Fibroblast of lung (primary cell): ENCODE data around the gene CCDC30. TPM values are rescaled to one million over a fixed set of nuclear protein-coding genes. Genes with fewer than 3 reads are reported as not detected.

ENCODE experiments used
- DNase-seq, 2 donors: peaks; one replicate each; pipeline versions ENCODE4 v3.0.0 to v3.0.0-alpha.2; 2010; ENCODE audit warnings: low read depth in 2 of 2
- H2AFZ ChIP-seq: 2 replicates; pipeline ENCODE4 v1.5.1; 2012; ENCODE audit warnings: low read length, control low read depth, inconsistent platforms
- H3K27ac ChIP-seq: 2 replicates; pipeline ENCODE4 v1.5.1; 2011; ENCODE audit warnings: low read length, control low read depth; ENCODE audit not compliant: insufficient read depth
- H3K27me3 ChIP-seq: 2 replicates; pipeline ENCODE4 v1.5.1; 2011; ENCODE audit warnings: mild to moderate bottlenecking, low read length; ENCODE audit not compliant: control insufficient read depth, insufficient read depth
- H3K36me3 ChIP-seq: 2 replicates; pipeline ENCODE4 v1.5.1; 2011; ENCODE audit warnings: low read length; ENCODE audit not compliant: control insufficient read depth, insufficient read depth
- H3K4me1 ChIP-seq: 2 replicates; pipeline ENCODE4 v1.5.1; 2011; ENCODE audit warnings: low read length; ENCODE audit not compliant: control insufficient read depth, insufficient read depth; ENCODE audit errors: extremely low read depth
- H3K4me2 ChIP-seq: 2 replicates; pipeline ENCODE4 v1.5.1; 2011; ENCODE audit warnings: low read length, control low read depth; ENCODE audit not compliant: insufficient read depth; ENCODE audit errors: extremely low read depth
- H3K4me3 ChIP-seq, 4 experiments: fragments of 200-600 bp in 1 of 4; sonication (generic) in 1 of 4; replicated peaks in 1 of 4; 2 replicates each; pipeline ENCODE4 v1.5.1; 2011 to 2016; ENCODE audit warnings: low read length in 4 of 4, low read depth in 3 of 4, mild to moderate bottlenecking in 3 of 4, control low read depth in 2 of 4, inconsistent platforms in 1 of 4, mixed read lengths in 1 of 4; ENCODE audit not compliant: insufficient read depth in 1 of 4; ENCODE audit errors: control extremely low read depth in 1 of 4
- H3K79me2 ChIP-seq: 2 replicates; pipeline ENCODE4 v1.5.1; 2012; ENCODE audit warnings: mild to moderate bottlenecking, low read length, inconsistent platforms; ENCODE audit not compliant: control insufficient read depth, insufficient read depth
- H3K9ac ChIP-seq: 2 replicates; pipeline ENCODE4 v1.5.1; 2011; ENCODE audit warnings: mild to moderate bottlenecking, low read length, control low read depth; ENCODE audit not compliant: insufficient read depth
- H3K9me3 ChIP-seq: 2 replicates; pipeline ENCODE4 v1.5.1; 2012; ENCODE audit warnings: low read depth, low read length; ENCODE audit not compliant: control insufficient read depth, insufficient read depth
- H4K20me1 ChIP-seq: 2 replicates; pipeline ENCODE4 v1.5.1; 2011; ENCODE audit warnings: low read length; ENCODE audit not compliant: control insufficient read depth, insufficient read depth; ENCODE audit errors: extremely low read depth
- EZH2 ChIP-seq: IDR thresholded peaks from 2 replicates; pipeline ENCODE4 v1.5.1; 2012; ENCODE audit warnings: low read length, control low read depth, mild to moderate bottlenecking; ENCODE audit errors: missing control alignments
- polyA plus RNA-seq, 2 donors: library from polyadenylated mRNA; depleted of rRNA in 1 of 2; stranded (reverse) in 1 of 2; unstranded in 1 of 2; fragments of >200 nt; gene quantifications; 2 replicates each; pipeline ENCODE4 v1.2.1, GENCODE V29; 2011 to 2012; ENCODE audit warnings: missing spikeins in 1 of 2
- total RNA-seq: library from RNA; depleted of rRNA; stranded (reverse); fragments of >200 nt; gene quantifications from 2 replicates; pipeline ENCODE4 v1.2.1, GENCODE V29; 2014
- TF ChIP-seq, protein P1 (sequence below), 2 donors: IDR thresholded peaks in 1 of 2; conservative IDR thresholded peaks in 1 of 2; 1 replicate in 1 of 2; 2 replicates in 1 of 2; pipeline ENCODE4 v1.5.1; 2011 to 2012; ENCODE audit warnings: low read length in 2 of 2, control low read depth in 1 of 2, inconsistent platforms in 1 of 2, low read depth in 1 of 2, mild to moderate bottlenecking in 1 of 2

Gene CCDC30
- total and polyA plus RNA-seq, 2 donors (not counting 1 experiment from before 2014, with no cell fraction given) = 0.56 to 1.3 TPM

DNA sequence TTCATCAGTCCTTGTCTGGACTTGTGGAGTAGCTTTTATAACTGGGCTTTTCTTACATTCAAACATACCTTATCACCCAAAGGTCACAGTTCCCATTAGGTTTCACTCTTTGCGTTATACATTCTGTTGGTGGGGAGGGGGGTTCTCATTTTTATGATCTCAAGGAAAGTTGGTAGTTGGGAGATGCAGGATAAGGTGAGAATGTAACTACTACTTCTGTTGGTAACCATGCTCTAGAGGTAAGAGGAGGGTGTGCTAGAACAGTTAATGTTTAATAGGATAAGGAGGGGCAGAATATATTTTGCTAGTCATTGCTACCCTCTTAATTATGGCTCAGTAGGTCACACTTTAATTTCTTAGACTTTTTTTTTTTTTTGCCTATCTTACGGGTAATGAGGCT is 229.8 kb downstream of the CCDC30 start:
- Histone ChIP-seq H3K27ac (no peak overlapping the region), H2AFZ (no peak overlapping the region), H3K79me2 (peaks cover 88% of the 10 kb centered on the region), H3K36me3 (peaks cover 6% of the 10 kb centered on the region), H3K27me3 (no peaks in the 10 kb centered on the region), H3K4me3 (no peak overlapping the region), H3K9ac (no peak overlapping the region), H3K4me2 (no peak overlapping the region), H4K20me1 (peaks cover 2% of the 10 kb centered on the region), H3K9me3 (no peaks in the 10 kb centered on the region), H3K4me1 (no peaks in the 10 kb centered on the region)
- DNase-seq = no peak
- no peak for TF ChIP-seq EZH2
- TF ChIP-seq, protein P1, sequence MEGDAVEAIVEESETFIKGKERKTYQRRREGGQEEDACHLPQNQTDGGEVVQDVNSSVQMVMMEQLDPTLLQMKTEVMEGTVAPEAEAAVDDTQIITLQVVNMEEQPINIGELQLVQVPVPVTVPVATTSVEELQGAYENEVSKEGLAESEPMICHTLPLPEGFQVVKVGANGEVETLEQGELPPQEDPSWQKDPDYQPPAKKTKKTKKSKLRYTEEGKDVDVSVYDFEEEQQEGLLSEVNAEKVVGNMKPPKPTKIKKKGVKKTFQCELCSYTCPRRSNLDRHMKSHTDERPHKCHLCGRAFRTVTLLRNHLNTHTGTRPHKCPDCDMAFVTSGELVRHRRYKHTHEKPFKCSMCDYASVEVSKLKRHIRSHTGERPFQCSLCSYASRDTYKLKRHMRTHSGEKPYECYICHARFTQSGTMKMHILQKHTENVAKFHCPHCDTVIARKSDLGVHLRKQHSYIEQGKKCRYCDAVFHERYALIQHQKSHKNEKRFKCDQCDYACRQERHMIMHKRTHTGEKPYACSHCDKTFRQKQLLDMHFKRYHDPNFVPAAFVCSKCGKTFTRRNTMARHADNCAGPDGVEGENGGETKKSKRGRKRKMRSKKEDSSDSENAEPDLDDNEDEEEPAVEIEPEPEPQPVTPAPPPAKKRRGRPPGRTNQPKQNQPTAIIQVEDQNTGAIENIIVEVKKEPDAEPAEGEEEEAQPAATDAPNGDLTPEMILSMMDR (conservative IDR thresholded peaks at IDR 0.05 in 1 of 2, IDR thresholded peaks at IDR 0.05 in 1 of 2; ENCODE audit: low read depth in 1 of 2, low read length in 2 of 2) = no peak

GRCh38 chr1:42698081-42698813 is 235.2 kb downstream of the CCDC30 start:
- no peak overlapping the region for H3K9ac ChIP-seq
- peaks cover 20% of the 10 kb centered on the region for H3K36me3 ChIP-seq
- no peaks in the 10 kb centered on the region for H3K4me1 ChIP-seq
- H3K27ac ChIP-seq = no peak overlapping the region
- no peak overlapping the region for H3K4me2 ChIP-seq
- no peaks in the 10 kb centered on the region for H4K20me1 ChIP-seq
- no peak for TF ChIP-seq EZH2
- TF ChIP-seq, protein P1 (conservative IDR thresholded peaks at IDR 0.05 in 1 of 2, IDR thresholded peaks at IDR 0.05 in 1 of 2; ENCODE audit: low read depth in 1 of 2, low read length in 2 of 2) = no peak
- H3K9me3 ChIP-seq = no peaks in the 10 kb centered on the region
- H3K4me3 ChIP-seq = no peak overlapping the region
- H3K79me2 ChIP-seq = peaks cover 49% of the 10 kb centered on the region
- H3K27me3 ChIP-seq = no peaks in the 10 kb centered on the region
- no peak for DNase-seq
- no peak overlapping the region for H2AFZ ChIP-seq

- H3K27ac ChIP-seq = no peak overlapping the region
- DNase-seq = no peak
- H3K79me2 ChIP-seq = peaks cover 34% of the 10 kb centered on the region
- no peak overlapping the region for H3K4me3 ChIP-seq
- H3K4me2 ChIP-seq = no peak overlapping the region
- H3K36me3 ChIP-seq = peaks cover 23% of the 10 kb centered on the region
- TF ChIP-seq, protein P1 (conservative IDR thresholded peaks at IDR 0.05 in 1 of 2, IDR thresholded peaks at IDR 0.05 in 1 of 2; ENCODE audit: low read depth in 1 of 2, low read length in 2 of 2) = no peak
- TF ChIP-seq EZH2 = no peak
- H3K4me1 ChIP-seq = no peaks in the 10 kb centered on the region
- H4K20me1 ChIP-seq = no peaks in the 10 kb centered on the region
- no peaks in the 10 kb centered on the region for H3K27me3 ChIP-seq
- no peak overlapping the region for H2AFZ ChIP-seq
- no peak overlapping the region for H3K9ac ChIP-seq
- H3K9me3 ChIP-seq = no peaks in the 10 kb centered on the region
Observed at GRCh38 chr1:42700006-42700405, 236.9 kb downstream of the CCDC30 start.
